Vagina (tissue), 2 donors: ENCODE data around the gene STEAP3. TPM values are rescaled to one million over a fixed set of nuclear protein-coding genes. Genes with fewer than 3 reads are reported as not detected.

ENCODE experiments used
- DNase-seq, 2 donors: peaks; one replicate each; pipeline ENCODE4 v3.0.0-alpha.2; 2017; ENCODE audit errors: extremely low spot score in 2 of 2
- H3K27ac ChIP-seq: fragments of 200-600 bp; sonication (generic); one replicate; pipeline ENCODE4 v1.5.1; 2019
- H3K27me3 ChIP-seq: fragments of 200-600 bp; sonication (generic); one replicate; pipeline ENCODE4 v1.5.1; 2019
- H3K36me3 ChIP-seq, 2 donors: fragments of 200-600 bp; sonication (generic); one replicate each; pipeline ENCODE4 v1.5.1; 2017 to 2019
- H3K4me1 ChIP-seq: fragments of 200-600 bp; sonication (generic); one replicate; pipeline ENCODE4 v1.5.1; 2019
- H3K4me3 ChIP-seq, 2 donors: fragments of 200-600 bp; sonication (generic); 1 replicate in 1 of 2; 2 replicates in 1 of 2; pipeline ENCODE4 v1.5.1; 2016 to 2019
- H3K9me3 ChIP-seq: fragments of 200-600 bp; sonication (generic); one replicate; pipeline ENCODE4 v1.5.1; 2019
- POLR2A ChIP-seq, 2 donors: fragments of 450-650 bp; IDR thresholded peaks; one replicate each; pipeline ENCODE4 v1.6.1; 2017; ENCODE audit warnings: antibody characterized with exemption in 2 of 2, mild to moderate bottlenecking in 2 of 2, moderate library complexity in 2 of 2
- POLR2AphosphoS5 ChIP-seq, 2 donors: sonication (generic); formaldehyde crosslinking; IDR thresholded peaks; one replicate each; pipeline ENCODE4 v1.9.0; 2017; ENCODE audit warnings: antibody characterized with exemption in 2 of 2, mild to moderate bottlenecking in 2 of 2, low read depth in 1 of 2; ENCODE audit not compliant: insufficient read depth in 1 of 2
- intact Hi-C: fragments of 100-400 bp; cut with DNase I; formaldehyde crosslinking; loops from one replicate; pipeline ENCODE4 v1.15.1; 2023
- total RNA-seq: library from RNA; depleted of rRNA; stranded (reverse); fragments of >200 nt; gene quantifications from one replicate; pipeline ENCODE4 v1.2.3, GENCODE V29; 2016
- TF ChIP-seq, protein P1 (sequence below), 3 experiments: fragments of 450-650 bp in 2 of 3; fragments of 200-600 bp in 1 of 3; sonication (generic) in 1 of 3; IDR thresholded peaks; one replicate each; pipeline ENCODE4 v1.5.1; 2017 to 2019; ENCODE audit warnings: antibody characterized with exemption in 3 of 3, mild to moderate bottlenecking in 2 of 3, moderate library complexity in 2 of 3

The STEAP3 gene
- total RNA-seq, 1 donor from 2014 or later, result 22.1 TPM

GRCh38 chr2:119181391-119181790 lies 42.2 kb upstream of the STEAP3 start:
- intact Hi-C loops, result no loop called here
- no peak overlapping the region for H3K4me3 ChIP-seq

GRCh38 chr2:119181791-119182445 lies 41.7 kb upstream of the STEAP3 start:
- H3K4me1 ChIP-seq, result no peaks in the 10 kb centered on the region
- H3K9me3 ChIP-seq, result no peaks in the 10 kb centered on the region
- H3K27ac ChIP-seq, result no peak overlapping the region
- DNase-seq, result no peak
- intact Hi-C loops, result no loop called here
- no peak for TF ChIP-seq POLR2A (IDR thresholded peaks at IDR 0.05)
- TF ChIP-seq, protein P1, sequence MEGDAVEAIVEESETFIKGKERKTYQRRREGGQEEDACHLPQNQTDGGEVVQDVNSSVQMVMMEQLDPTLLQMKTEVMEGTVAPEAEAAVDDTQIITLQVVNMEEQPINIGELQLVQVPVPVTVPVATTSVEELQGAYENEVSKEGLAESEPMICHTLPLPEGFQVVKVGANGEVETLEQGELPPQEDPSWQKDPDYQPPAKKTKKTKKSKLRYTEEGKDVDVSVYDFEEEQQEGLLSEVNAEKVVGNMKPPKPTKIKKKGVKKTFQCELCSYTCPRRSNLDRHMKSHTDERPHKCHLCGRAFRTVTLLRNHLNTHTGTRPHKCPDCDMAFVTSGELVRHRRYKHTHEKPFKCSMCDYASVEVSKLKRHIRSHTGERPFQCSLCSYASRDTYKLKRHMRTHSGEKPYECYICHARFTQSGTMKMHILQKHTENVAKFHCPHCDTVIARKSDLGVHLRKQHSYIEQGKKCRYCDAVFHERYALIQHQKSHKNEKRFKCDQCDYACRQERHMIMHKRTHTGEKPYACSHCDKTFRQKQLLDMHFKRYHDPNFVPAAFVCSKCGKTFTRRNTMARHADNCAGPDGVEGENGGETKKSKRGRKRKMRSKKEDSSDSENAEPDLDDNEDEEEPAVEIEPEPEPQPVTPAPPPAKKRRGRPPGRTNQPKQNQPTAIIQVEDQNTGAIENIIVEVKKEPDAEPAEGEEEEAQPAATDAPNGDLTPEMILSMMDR (IDR thresholded peaks at IDR 0.05), result no peak
- no peak for TF ChIP-seq POLR2AphosphoS5 (IDR thresholded peaks at IDR 0.05; ENCODE audit: insufficient read depth in 1 of 2, low read depth in 1 of 2)
- no peaks in the 10 kb centered on the region for H3K36me3 ChIP-seq
- no peaks in the 10 kb centered on the region for H3K27me3 ChIP-seq
- H3K4me3 ChIP-seq, result no peak overlapping the region

More at GRCh38 chr2:119181391-119181790, 42.2 kb upstream of the STEAP3 start:
- TF ChIP-seq POLR2A (IDR thresholded peaks at IDR 0.05), result no peak
- TF ChIP-seq POLR2AphosphoS5 (IDR thresholded peaks at IDR 0.05; ENCODE audit: insufficient read depth in 1 of 2, low read depth in 1 of 2), result no peak
- TF ChIP-seq, protein P1 (IDR thresholded peaks at IDR 0.05), result no peak
- Histone ChIP-seq H3K27ac (no peak overlapping the region), H3K4me1 (no peaks in the 10 kb centered on the region), H3K27me3 (no peaks in the 10 kb centered on the region), H3K9me3 (no peaks in the 10 kb centered on the region), H3K36me3 (no peaks in the 10 kb centered on the region)
- DNase-seq, result no peak

DNA sequence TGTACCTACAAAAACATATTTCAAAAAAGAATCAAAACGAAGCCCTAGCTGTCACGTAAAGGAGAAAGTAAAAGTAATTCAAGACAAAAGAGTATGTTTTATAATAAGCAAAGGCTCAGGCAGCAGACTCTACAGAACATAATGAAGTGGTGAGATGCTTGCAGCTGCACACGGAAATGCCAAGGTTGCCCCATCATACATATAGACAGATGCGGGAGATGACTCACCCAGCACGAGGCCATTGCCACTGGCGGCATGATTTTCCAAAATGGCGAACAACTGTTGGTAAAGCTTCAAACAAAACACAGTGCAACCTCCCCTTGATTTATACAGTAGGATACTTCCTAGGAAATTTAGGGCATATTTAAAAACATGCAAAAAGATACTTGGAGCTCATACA lies 39.1 kb upstream of the STEAP3 start:
- H3K27ac ChIP-seq, result no peak overlapping the region
- H3K36me3 ChIP-seq, result no peaks in the 10 kb centered on the region
- no peaks in the 10 kb centered on the region for H3K27me3 ChIP-seq
- no peaks in the 10 kb centered on the region for H3K9me3 ChIP-seq
- intact Hi-C loops, result no loop called here
- TF ChIP-seq, protein P1 (IDR thresholded peaks at IDR 0.05), result no peak
- TF ChIP-seq POLR2A (IDR thresholded peaks at IDR 0.05) (no peak), POLR2AphosphoS5 (IDR thresholded peaks at IDR 0.05; ENCODE audit: insufficient read depth in 1 of 2, low read depth in 1 of 2) (no peak)
- no peak for DNase-seq
- H3K4me1 ChIP-seq, result no peaks in the 10 kb centered on the region
- no peak overlapping the region for H3K4me3 ChIP-seq

DNA sequence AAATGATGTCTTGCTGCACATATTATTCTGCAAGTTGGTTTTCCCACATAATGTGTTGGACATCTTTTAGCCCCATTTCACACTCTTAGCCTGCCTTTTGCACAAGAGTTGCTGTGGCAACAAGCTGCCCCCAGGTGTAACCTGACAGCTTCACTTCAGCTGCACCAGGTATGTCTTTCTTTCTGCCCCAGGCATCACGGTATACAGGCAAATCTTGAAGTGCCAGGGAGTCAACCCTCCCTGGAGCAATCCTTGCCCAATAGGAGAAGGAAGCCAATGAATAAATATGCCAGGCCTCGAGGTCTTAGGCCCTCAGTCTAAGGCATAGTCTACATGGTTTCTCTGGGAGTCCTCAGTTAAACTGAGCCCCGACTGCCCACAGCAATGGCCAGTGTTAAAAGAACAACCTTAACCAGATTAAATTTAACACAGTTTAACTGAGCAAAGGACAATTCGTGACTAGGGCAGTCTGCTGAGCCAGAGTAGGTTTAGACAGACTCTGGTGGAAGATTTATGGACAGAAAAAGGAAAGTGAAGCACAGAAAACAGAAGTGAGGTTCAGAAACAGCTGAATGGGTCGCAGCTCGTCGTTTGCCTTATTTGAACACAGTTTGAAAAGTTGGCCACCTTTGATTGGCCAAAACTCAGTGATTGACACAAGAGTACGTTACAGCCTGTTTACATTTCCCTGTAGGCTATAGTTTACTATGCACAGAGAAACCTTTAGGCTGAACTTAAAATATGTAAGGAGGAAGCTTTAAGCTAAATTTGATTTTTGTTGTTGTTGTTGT lies 33.1 kb upstream of the STEAP3 start:
- no peak overlapping the region for H3K27ac ChIP-seq
- intact Hi-C loops, result no loop called here
- no peak overlapping the region for H3K4me3 ChIP-seq
- no peaks in the 10 kb centered on the region for H3K36me3 ChIP-seq
- no peaks in the 10 kb centered on the region for H3K27me3 ChIP-seq
- H3K4me1 ChIP-seq, result no peaks in the 10 kb centered on the region
- H3K9me3 ChIP-seq, result no peaks in the 10 kb centered on the region
- TF ChIP-seq POLR2A (IDR thresholded peaks at IDR 0.05) (no peak), POLR2AphosphoS5 (IDR thresholded peaks at IDR 0.05; ENCODE audit: insufficient read depth in 1 of 2, low read depth in 1 of 2) (no peak)
- TF ChIP-seq, protein P1 (IDR thresholded peaks at IDR 0.05), result no peak
- DNase-seq, result no peak

- H3K27me3 ChIP-seq, result no peaks in the 10 kb centered on the region
- intact Hi-C loops, result no loop called here
- H3K4me3 ChIP-seq, result no peak overlapping the region
- no peaks in the 10 kb centered on the region for H3K4me1 ChIP-seq
- no peak for DNase-seq
- no peaks in the 10 kb centered on the region for H3K9me3 ChIP-seq
- TF ChIP-seq, protein P1 (IDR thresholded peaks at IDR 0.05), result no peak
- TF ChIP-seq POLR2A (IDR thresholded peaks at IDR 0.05) (no peak), POLR2AphosphoS5 (IDR thresholded peaks at IDR 0.05; ENCODE audit: insufficient read depth in 1 of 2, low read depth in 1 of 2) (no peak)
- no peaks in the 10 kb centered on the region for H3K36me3 ChIP-seq
- no peak overlapping the region for H3K27ac ChIP-seq
These were observed 30.7 kb upstream of the STEAP3 start for GRCh38 chr2:119192893-119193292.
